Subcutaneous abdominal adipose tissue (tissue), 5 donors: ENCODE data around the gene TK2.

Experiments
- H3K27ac ChIP-seq: one replicate; pipeline ENCODE4 v1.7.0; 2013; ENCODE audit warnings: low read depth, mild to moderate bottlenecking, inconsistent platforms, low read length, moderate library complexity
- H3K27me3 ChIP-seq, 5 donors: one replicate each; pipeline ENCODE4 v1.7.0; 2013; ENCODE audit warnings: low read length in 5 of 5, inconsistent platforms in 1 of 5; ENCODE audit not compliant: control insufficient read depth in 5 of 5, insufficient read depth in 4 of 5
- H3K36me3 ChIP-seq, 5 donors: one replicate each; pipeline ENCODE4 v1.7.0; 2013; ENCODE audit warnings: low read length in 5 of 5; ENCODE audit not compliant: control insufficient read depth in 5 of 5, insufficient read depth in 5 of 5
- H3K4me1 ChIP-seq, 5 donors: one replicate each; pipeline ENCODE4 v1.7.0; 2013; ENCODE audit warnings: low read length in 5 of 5, mild to moderate bottlenecking in 3 of 5, moderate library complexity in 1 of 5; ENCODE audit not compliant: control insufficient read depth in 5 of 5, insufficient read depth in 5 of 5
- H3K4me3 ChIP-seq, 5 donors: one replicate each; pipeline ENCODE4 v1.7.0; 2013; ENCODE audit warnings: low read length in 5 of 5, low read depth in 1 of 5
- H3K9ac ChIP-seq, 5 donors: one replicate each; pipeline ENCODE4 v1.7.0; 2013; ENCODE audit warnings: low read length in 5 of 5, mild to moderate bottlenecking in 4 of 5, moderate library complexity in 3 of 5
- H3K9me3 ChIP-seq, 5 donors: one replicate each; pipeline ENCODE4 v1.7.0; 2013; ENCODE audit warnings: low read length in 5 of 5; ENCODE audit not compliant: control insufficient read depth in 5 of 5
- donor health status: healthy.
- donor health status: healthy.
- donor health status: healthy.
- donor health status: healthy.
- donor health status: healthy.

The TK2 gene

DNA sequence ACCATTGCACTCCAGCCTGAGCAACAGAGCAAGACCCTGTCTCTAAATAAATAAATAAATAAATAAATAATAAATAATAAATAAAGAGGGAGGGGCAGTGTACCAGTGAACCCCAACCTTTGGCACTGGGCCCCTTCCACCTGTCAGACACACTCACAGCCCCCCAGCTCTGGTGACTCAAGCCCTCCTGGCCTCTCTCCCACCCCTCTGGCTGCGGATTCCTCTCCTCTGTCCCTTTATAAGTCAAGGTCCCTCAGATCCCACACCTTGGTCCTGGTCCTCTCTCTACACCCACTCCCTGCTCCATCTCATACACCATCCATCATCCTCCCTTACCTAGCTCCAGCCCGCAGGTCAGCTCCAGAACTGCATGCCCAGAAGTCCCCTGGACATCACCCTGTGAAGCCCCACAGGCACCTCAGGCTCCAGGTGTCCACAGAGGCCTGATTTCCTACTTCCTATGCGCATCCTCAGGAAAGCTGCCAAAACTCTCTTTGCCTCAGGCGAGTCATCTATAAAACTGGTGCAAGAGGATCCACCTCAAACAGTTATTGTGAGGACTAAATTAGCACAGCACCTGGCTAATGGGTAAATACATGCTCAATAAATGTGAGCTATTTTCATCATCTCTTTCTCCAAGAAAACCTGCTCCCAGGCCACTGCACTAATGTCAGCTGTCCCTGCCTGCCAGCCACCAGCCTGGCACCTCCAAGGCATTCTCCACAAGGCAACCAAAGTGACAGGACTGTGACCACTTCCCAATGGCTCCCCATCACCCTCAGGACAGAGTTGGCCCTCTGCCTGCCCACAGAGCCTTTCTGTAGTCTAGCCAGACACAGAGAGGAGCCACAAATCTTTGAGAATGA, 76.0 kb downstream of the TK2 start:
- Histone ChIP-seq H3K27ac (no peak overlapping the region), H3K36me3 (peaks cover 0 to 2% (median 0%) of the 10 kb centered on the region in 5 donors), H3K4me1 (peaks cover 0 to 20% (median 9%) of the 10 kb centered on the region in 5 donors), H3K9ac (no peak overlapping the region), H3K27me3 (peaks cover 0 to 2% (median 0%) of the 10 kb centered on the region in 5 donors), H3K4me3 (no peak overlapping the region), H3K9me3 (no peaks in the 10 kb centered on the region)

DNA sequence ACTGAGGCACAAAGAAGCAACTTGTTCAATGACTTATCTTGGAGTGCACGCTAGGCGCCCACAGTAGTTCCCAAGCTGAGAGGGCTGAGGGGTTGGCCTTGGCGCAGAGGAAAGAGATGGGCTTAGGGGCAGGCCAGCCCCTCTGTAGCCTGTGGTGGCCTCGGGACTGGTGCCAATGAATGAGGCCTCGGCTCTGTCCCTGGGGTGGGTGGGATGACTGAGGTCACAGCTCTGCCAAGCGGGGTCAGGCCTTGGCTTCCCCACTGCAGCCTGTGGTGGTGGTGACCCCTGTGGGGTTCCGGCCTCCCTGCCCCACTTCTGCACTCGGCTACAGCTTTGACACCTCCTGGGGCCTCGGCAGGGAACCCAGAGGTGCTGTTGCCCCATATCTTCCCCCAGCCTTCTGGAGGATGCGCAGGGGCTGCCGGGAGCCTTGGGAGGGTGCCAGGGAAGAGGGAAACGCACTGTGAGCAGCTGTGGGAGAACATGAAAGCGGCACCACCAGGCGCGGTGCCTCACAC, 76.8 kb downstream of the TK2 start:
- Histone ChIP-seq H3K9ac (no peak overlapping the region), H3K4me1 (peaks cover 0 to 15% (median 5%) of the 10 kb centered on the region in 5 donors)

DNA sequence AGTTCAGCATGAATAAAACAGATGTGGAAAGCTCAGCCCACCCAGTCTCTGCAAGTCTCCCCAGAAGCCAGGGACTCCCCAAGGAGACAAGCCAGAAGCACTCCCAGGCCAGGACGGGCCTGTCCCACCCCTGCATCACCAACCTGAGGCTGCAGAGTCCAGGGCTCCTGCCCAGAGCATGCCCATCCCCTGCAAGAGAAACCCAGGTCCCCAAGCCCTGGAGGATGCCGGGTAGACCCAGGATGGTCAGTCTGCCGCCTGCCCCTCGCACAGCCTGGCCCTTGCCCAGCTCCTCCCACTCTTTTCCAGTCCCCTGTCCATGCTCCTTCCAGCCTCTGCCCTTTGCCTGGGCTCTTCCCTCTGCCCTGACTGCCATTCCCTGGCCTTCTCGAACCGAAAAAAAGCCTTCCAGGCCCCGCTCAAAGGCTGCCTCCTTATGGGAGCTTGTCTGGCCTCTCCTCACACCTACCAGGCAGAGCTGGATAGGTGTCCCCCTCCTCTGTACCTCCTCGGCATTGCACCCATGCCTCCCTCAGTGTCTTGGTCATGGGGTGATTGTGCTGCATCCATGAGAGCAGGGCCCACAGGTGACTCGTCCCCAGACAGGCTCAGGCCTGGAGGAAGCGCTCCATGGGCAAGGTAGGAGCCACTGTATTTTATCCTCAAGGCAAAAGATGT, 78.1 kb downstream of the TK2 start:
- H3K9me3 ChIP-seq = no peaks in the 10 kb centered on the region
- H3K27ac ChIP-seq = no peak overlapping the region
- no peak overlapping the region for H3K4me3 ChIP-seq
- no peak overlapping the region for H3K9ac ChIP-seq
- peaks cover 0 to 2% (median 0%) of the 10 kb centered on the region in 5 donors for H3K27me3 ChIP-seq
- H3K4me1 ChIP-seq = peaks cover 0 to 10% (median 0%) of the 10 kb centered on the region in 5 donors
- H3K36me3 ChIP-seq = peaks cover 0 to 2% (median 0%) of the 10 kb centered on the region in 5 donors

More for the DNA sequence above, 76.8 kb downstream of the TK2 start:
- no peaks in the 10 kb centered on the region for H3K9me3 ChIP-seq
- H3K4me3 ChIP-seq = no peak overlapping the region
- no peak overlapping the region for H3K27ac ChIP-seq
- H3K27me3 ChIP-seq = peaks cover 0 to 2% (median 0%) of the 10 kb centered on the region in 5 donors
- peaks cover 0 to 2% (median 0%) of the 10 kb centered on the region in 5 donors for H3K36me3 ChIP-seq

DNA sequence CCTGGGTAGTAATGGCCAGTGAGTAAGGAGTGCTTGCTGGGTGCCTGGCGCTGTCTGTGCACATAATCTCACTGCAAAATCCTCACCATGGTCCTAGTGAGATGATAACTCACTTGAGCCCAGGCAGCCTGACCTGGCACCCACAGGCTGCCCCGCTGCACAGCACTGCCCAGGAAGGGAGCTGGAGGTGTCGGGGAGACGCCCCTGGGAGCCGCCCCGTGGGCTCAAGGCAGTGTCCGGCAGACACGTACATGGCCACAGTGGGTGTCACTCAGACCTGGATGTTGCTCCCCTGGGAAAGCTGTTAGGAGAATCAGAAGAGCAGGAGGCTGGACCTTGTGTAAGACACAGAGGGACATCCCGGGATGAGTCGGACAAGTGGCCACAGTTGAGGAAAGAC, 78.7 kb downstream of the TK2 start:
- Histone ChIP-seq H3K4me3 (no peak overlapping the region), H3K27ac (no peak overlapping the region), H3K9ac (no peak overlapping the region), H3K36me3 (peaks cover 0 to 2% (median 0%) of the 10 kb centered on the region in 5 donors), H3K9me3 (peaks cover 0 to 1% (median 0%) of the 10 kb centered on the region in 5 donors), H3K27me3 (peaks cover 0 to 2% (median 0%) of the 10 kb centered on the region in 5 donors), H3K4me1 (peaks cover 0 to 9% (median 0%) of the 10 kb centered on the region in 5 donors)

DNA sequence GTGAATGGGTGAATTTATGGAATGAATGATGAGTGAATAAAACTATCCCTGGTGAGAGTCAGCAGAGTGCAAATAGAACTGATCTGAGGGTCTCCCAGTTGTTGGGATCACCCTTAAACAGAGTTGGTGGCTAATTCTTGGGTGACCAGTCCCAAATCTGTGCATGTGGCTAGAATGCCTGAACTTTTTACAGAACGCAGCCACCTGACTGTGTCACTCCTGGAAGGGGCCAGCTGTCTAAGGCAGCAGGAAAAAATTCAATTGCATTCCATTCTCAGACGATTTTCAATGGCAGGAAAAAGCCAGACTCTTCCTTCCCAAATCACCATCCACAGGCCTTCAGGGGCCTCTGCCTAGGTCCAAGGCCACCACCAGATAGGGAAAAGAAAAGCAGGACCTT, 79.4 kb downstream of the TK2 start:
- Histone ChIP-seq H3K4me3 (no peak overlapping the region), H3K9me3 (peaks cover 0 to 2% (median 0%) of the 10 kb centered on the region in 5 donors), H3K36me3 (peaks cover 0 to 2% (median 0%) of the 10 kb centered on the region in 5 donors), H3K9ac (no peak overlapping the region), H3K27ac (no peak overlapping the region), H3K27me3 (peaks cover 0 to 2% (median 0%) of the 10 kb centered on the region in 5 donors), H3K4me1 (peaks cover 0 to 9% (median 0%) of the 10 kb centered on the region in 5 donors)

DNA sequence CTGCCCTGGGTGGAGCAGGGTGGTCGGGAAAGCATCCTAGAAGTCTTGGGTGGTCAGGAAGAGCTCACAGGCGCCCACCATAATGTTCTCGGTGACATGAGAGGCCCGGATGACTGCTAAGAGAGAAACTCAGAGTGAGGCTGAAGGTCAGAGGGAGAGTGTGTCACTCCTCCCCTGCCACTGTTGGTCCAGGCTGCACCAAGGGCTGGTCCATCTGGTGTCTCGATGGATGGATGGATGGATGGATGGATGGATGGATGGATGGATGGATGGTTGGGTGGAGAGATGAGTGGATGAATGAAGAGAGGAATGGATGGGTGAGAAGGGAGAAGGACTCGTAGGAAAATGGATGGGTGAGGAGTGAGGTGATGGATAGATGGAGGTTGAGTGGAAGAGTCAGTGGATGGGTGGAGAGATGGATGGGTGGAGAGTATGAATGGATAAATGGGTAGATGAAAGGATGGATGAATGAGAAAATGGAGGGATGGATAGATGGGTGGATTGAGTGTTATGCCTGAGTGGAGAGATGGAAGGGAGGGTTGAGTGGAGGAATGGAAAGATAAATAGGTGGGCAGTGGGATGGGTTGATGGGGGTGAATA, 79.9 kb downstream of the TK2 start:
- Histone ChIP-seq H3K4me1 (peaks cover 0 to 5% (median 0%) of the 10 kb centered on the region in 5 donors), H3K27ac (no peak overlapping the region), H3K9me3 (peaks cover 0 to 2% (median 0%) of the 10 kb centered on the region in 5 donors), H3K4me3 (no peak overlapping the region), H3K27me3 (no peaks in the 10 kb centered on the region), H3K9ac (no peak overlapping the region), H3K36me3 (peaks cover 0 to 2% (median 0%) of the 10 kb centered on the region in 5 donors)

DNA sequence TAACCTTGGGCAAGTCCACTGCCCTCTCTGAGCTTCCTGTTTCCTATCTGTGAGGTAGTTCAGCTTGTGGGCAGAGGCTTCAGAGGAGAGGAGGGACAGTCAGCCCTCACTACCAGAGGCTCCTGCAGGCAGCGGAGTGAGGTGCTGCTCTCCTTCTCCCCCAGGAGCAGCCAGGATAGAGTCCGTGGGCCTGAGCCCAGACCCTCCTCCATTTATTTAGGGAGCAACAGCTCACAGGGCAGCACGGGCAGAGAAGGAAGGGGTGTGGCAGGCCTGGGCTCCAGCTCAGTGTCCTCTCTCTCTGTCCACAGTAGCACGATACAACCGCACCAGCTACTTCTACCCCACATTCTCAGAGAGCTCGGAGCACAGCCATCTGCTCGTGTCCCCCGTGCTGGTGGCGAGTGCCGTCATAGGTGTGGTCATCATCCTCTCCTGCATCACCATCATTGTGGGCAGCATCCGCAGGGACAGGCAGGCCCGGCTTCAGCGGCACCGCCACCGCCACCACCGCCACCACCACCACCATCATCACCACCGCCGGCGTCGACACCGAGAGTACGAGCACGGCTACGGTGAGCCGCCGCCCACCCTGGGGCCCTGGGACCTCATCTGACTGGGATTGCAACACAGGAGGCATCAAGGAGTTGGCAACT, 80.5 kb downstream of the TK2 start:
- H3K9ac ChIP-seq = no peak overlapping the region
- peaks cover 0 to 2% (median 0%) of the 10 kb centered on the region in 5 donors for H3K9me3 ChIP-seq
- no peaks in the 10 kb centered on the region for H3K4me1 ChIP-seq
- H3K4me3 ChIP-seq = no peak overlapping the region
- no peaks in the 10 kb centered on the region for H3K27me3 ChIP-seq
- peaks cover 0 to 2% (median 0%) of the 10 kb centered on the region in 5 donors for H3K36me3 ChIP-seq
- no peak overlapping the region for H3K27ac ChIP-seq

DNA sequence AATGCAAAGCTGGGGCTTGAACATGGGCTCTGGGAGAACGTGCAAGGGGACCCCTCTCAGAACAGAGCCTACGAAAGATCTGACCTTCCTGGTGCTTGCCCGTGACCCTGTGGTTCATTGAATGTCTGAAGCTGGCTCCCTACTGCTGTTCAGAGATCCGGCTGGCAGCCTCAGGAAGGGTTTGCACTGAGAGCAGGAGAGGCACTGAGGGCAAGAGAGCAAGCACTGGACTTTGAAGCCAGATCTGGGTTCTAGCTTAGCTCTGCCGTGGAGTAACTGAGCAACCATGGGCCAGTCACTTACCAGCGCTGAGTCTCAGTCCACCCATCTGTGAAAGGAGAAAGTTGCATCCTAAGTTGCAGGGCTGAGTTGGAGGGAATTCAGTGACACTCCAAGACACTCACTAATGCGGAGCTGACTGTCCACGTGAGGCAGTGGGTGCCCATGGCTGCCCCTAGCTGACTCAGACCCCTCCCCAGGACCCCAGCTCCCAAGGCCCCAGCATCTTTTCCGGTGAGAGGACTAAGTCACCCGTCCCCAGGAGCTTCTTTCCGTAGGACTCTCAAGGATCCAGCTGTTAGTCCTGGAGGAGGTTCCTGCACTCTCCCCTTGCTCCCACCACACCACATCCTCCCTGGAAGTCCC, 81.5 kb downstream of the TK2 start:
- Histone ChIP-seq H3K27me3 (no peaks in the 10 kb centered on the region), H3K27ac (no peak overlapping the region), H3K9ac (no peak overlapping the region), H3K4me1 (no peaks in the 10 kb centered on the region), H3K9me3 (peaks cover 0 to 2% (median 0%) of the 10 kb centered on the region in 5 donors), H3K4me3 (no peak overlapping the region), H3K36me3 (peaks cover 0 to 2% (median 0%) of the 10 kb centered on the region in 5 donors)

DNA sequence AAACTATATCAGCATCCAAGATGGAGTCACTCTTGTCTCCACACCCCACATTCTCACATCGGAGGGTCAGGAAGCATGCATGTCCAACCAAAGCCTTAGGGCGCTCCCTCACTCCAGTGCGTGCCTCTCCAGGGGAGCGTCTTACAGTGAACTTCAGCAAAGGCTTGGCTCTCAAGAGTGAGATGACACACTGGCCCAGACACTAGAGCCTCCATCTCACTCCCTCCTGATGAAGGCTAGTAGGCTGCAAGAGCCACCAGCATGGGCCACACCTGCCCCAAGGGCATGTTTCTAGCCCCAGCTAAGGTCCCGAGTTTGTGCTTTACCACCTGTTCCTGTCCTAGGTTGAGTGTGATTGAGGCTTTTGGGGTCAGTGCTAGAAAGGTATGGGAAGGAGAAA, 82.3 kb downstream of the TK2 start:
- Histone ChIP-seq H3K4me1 (no peaks in the 10 kb centered on the region), H3K9me3 (peaks cover 0 to 2% (median 0%) of the 10 kb centered on the region in 5 donors), H3K27me3 (no peaks in the 10 kb centered on the region), H3K4me3 (no peak overlapping the region), H3K9ac (no peak overlapping the region), H3K36me3 (peaks cover 0 to 2% (median 0%) of the 10 kb centered on the region in 5 donors), H3K27ac (no peak overlapping the region)
